ENCODE results near the gene CIB2.

CIB2 gene

DNA sequence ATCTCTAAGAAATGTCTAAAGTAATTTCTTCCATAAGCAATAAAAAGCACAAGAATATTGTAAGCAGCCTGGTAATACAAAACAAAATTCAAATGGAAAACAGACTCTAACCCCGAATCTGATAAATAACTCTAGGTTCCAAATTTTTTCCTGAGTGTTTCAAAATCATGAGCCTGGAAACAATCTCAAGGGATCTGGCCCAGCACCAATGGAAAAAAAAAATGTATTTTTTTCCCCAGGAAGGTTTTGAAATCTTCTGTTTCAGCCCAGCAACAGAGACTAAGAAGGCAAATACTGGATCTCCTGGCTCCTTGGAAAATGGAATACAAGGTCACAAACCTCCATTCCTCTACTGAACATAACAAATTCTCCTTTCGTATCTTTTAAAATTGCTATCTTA lies 66.7 kb downstream of the CIB2 start:
- peak; percentile 59 for DNase-seq

- no peak for DNase-seq
Measured at GRCh38 chr15:78063970-78064385, 67.3 kb downstream of the CIB2 start.

DNA sequence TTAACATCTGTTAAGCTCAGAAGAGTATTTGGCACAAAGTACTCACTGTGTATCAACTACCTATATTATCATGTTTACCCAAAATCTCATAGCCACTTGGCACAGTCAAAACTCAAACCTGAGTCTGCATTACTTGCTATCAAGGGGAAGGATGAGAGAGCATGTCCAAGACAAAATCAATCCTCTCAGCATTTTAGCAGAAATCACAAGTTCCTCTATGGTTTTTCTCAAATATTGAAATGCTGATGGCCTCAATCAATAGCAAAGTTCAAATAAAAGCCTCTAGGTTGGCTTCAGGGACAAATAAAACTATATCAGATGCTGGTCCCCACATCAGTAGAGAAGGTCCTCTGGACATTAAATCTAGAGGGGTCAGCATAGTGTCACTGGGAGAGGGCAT lies 68.0 kb downstream of the CIB2 start:
- no peak for DNase-seq

GRCh38 chr15:78061963-78062427 lies 69.2 kb downstream of the CIB2 start:
- no peak for DNase-seq

- DNase-seq = no peak
Measured at GRCh38 chr15:78060232-78060631, 71.0 kb downstream of the CIB2 start.

DNA sequence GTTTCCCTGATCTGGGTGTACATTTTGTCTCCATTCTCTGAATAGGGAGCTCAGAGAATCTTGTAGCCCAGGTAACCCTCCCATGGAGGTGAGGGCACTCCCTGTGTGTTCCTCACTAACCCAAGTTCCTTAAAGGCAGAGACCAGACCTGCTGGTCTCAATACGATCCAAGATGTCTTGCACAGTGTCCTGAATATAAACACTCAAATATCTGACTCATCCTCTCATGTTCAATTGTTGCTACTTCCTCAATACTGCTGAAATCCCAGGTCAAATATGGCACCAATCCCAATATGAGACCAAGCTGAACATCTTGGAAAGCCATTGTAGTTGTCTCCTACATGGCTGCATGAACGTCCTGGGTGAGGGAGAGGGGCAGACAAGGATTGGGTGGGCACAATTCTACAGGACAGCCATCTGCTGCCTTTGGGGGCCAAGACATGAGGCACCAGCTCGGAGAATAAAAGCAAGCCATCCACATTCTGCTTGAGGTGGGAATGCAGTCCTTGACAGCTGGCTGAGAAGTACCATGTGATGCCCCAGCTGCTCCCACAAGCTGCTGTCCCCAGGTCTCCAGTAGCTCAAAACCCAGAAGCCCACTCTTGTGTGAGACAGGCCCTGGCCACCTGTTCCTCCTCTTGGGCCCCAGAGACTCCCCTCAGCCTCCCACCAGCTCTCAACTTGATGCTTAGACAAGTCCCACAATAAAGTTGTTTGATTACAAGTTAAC lies 72.0 kb downstream of the CIB2 start:
- DNase-seq = no peak

GRCh38 chr15:78058401-78058935 lies 72.8 kb downstream of the CIB2 start:
- no peak for DNase-seq

GRCh38 chr15:78057803-78058202 lies 73.4 kb downstream of the CIB2 start:
- no peak for DNase-seq

DNA sequence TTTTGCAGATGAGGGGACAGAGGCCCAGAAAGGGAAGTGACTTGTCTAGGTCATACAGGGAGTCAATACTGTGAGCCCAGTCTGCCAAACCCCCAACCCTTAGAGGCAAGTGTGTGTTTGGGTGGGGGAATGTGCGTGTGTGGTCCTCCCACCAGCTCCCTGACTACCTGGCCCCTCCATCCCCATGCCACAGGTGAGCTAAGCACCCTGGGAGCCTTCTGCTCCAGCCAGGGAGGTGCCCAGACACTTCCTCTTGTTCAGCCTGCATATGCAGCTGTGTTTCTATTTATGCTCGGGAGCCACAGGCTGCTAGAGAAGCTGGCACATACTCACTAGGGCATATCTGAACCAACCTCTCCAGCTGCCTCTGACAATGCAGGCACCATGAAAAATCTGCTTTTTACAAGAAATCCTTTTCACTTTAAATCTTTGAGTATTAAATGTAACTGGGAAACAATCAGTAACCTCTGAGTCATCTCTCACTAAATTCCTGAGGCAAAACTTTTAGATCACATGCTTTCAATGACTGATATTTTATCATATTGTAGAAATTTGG lies 74.5 kb downstream of the CIB2 start:
- DNase-seq = no peak

DNA sequence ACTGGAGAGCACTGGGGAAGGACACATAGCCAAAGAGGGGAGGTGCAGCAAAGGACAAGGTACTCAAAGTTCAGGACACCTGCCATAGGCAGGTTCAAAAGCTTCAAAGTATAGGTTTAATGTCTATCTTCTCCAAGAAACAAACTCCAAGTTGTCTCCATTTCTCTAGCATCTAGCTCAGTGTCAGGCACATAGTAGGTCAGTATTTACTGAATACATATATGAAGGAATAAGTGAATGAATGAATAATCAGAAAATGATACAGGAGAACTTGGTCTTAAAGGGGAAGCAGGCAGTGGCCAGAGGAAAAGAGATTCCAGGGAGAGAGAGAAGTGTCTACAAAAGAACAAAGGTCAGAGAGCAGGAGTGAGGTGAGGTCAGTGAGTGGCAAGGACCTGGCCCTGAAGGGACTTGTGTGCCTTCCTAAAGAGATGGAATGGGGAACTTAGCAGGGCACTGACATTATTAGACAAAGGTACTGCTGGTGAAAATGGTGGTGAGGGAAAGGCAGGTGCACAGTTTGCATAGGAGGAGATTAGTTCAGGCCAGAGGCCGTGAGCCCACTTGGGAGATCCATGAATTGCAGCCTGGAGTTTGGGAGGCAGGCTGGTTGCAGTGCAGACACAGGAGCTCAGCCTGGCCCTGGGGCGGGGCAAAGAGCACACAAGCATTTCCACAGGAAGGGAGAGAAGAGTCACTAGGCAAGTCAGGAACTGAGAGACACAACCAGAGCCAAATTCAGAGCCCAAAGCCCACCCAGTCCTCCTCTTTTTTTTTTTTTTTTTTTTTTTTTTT lies 75.1 kb downstream of the CIB2 start:
- no peak for DNase-seq

GRCh38 chr15:78054966-78055365 lies 76.3 kb downstream of the CIB2 start:
- no peak for DNase-seq

Measured in fibroblast of upper back skin (primary cell).